HG02943 (cell line): ENCODE data around the gene SFMBT2.

Experiments used
- ATAC-seq: cut with Tn5 transposase; IDR thresholded peaks from one replicate; pipeline ENCODE4 v1.9.1; 2021; ENCODE audit warnings: mild to moderate bottlenecking, low read depth, moderate library complexity; ENCODE audit not compliant: unreplicated experiment

SFMBT2 gene

DNA sequence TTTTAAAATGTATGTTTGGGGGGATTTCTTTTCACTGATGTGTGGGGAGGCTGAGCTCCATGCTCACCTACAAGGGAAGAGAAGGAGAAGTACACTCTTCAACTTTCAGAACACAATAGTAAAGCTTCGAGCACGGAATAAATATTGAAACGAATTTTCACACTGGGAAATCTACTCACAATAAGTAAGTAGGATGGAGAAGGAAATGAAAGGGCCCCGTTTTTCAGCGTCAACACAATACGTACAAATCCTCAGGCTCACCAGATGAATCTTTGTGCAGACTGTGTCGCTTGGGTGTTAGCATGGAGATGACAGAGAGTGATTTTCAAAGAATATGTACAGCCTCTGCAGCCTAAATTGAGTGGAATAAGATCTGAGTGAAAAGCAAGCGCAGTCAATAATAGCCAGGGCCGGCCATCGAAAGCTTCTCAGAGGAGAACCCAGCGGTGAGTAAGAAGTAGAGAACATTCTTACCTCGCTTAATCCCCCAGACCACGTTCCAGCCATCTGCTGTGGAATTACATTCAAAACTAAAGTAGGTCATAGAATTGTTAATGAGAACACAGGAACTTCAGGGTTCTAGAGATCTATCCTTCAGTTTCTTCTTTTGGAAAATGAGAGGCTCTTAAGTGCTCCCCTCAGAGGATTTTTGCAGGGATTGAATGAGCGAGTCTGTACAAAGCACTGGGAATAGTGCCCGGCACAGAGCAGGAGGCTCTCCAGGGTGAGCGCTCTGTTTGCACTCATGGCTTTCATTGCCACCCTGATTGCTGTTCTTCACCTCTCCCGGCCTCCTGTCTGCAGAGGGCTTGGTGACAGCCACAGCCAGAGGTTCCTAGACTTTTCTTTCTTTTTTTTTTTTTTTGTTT lies 292.8 kb downstream of the SFMBT2 start:
- ATAC-seq = no peak

DNA sequence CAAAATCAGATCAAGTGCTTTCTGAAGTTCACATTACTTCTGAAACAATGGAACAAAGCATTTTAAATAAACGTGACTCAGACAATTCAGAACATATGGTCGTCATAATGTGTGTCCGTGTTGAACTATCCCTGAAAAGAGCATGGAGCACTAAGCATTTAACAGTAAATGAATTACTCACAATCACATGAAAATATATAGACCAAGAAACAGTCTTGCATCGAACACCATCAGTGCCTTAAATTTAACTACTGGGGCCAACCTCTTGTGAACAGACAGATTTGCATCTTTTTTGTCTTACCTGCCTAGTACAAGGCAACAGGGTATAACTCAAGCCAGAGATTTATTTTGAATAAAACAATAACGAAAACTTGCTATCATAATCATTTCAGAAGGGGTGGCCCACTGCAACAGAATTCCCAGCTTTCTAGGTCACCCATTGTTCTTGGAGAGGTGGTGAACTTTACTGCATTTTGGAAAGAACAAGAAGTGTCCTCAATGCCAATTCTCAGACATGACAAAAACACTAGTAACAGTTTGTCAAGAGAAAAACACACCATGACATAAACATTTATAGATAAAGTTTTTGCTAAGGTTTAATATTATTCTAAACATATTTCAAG lies 293.5 kb downstream of the SFMBT2 start:
- no peak for ATAC-seq

DNA sequence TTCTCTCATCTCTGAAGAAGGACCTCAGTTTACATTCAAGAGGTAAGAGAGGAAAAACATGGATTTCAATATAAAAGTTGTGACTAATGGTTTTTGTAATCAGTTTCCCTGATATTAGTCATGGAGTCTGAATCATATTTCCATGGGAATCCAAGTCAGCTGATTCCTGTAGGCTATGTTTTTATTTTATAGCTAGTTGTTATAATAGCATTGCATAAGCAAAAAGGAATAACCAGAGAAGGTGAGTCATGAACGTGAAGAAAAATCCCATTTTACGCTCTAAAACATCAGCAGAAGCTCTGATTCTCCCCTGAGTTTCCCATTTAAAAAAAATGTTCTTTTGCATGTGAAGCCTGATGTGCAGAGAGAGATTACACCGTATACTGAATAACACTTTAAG lies 299.3 kb downstream of the SFMBT2 start:
- ATAC-seq = no peak

DNA sequence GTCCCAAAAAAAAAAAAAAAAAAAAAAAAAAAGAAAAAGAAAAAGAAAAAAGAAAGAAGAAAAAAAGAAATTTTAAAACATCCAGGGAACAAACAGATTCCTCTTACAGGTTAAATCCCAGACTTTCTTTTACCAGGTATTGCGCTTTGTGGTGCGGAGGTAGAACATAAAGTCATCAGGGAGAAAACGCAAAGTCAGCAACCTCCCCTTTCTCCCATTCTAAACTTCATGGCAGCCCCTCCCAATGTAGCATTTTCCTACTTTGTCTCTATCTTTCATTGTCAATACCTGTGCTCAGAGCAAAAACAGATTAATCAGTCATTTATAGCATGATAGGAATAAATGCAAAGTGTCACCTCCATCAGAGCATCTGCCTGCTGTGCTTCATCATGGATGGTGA lies 299.7 kb downstream of the SFMBT2 start:
- ATAC-seq = no peak
